ENCODE data around the gene TEX13A.
A peak's percentile ranks its signal among the peaks of the same experiment; 100 is the strongest.

TEX13A gene

GRCh38 chrX:105228602-105229001, 8.1 kb upstream of the TEX13A start:
- no peak overlapping the region for H3K4me3 ChIP-seq (replicated peaks; ENCODE audit: low read depth, low read length)
- TF ChIP-seq CTCF (IDR thresholded peaks at IDR 0.05; ENCODE audit: insufficient read depth, low read length, poor library complexity, severe bottlenecking) = no peak
- no peaks in the 10 kb centered on the region for H3K27me3 ChIP-seq (replicated peaks; ENCODE audit: control insufficient read depth, insufficient read depth, low read length)
- no peaks in the 10 kb centered on the region for H3K36me3 ChIP-seq (ENCODE audit: control insufficient read depth, insufficient read depth, low read length)
- no peak for DNase-seq (ENCODE audit: extremely low read depth, insufficient read length)

GRCh38 chrX:105226499-105226898, 6.0 kb upstream of the TEX13A start:
- no peak for DNase-seq (ENCODE audit: extremely low read depth, insufficient read length)
- no peak for TF ChIP-seq CTCF (IDR thresholded peaks at IDR 0.05; ENCODE audit: insufficient read depth, low read length, poor library complexity, severe bottlenecking)
- H3K27me3 ChIP-seq (replicated peaks; ENCODE audit: control insufficient read depth, insufficient read depth, low read length) = no peaks in the 10 kb centered on the region
- H3K4me3 ChIP-seq (replicated peaks; ENCODE audit: low read depth, low read length) = no peak overlapping the region
- H3K36me3 ChIP-seq (ENCODE audit: control insufficient read depth, insufficient read depth, low read length) = no peaks in the 10 kb centered on the region

GRCh38 chrX:105221374-105221773, 880 bp upstream of the TEX13A start:
- H3K4me3 ChIP-seq (replicated peaks; ENCODE audit: low read depth, low read length) = no peak overlapping the region
- no peak for DNase-seq (ENCODE audit: extremely low read depth, insufficient read length)
- no peak for TF ChIP-seq CTCF (IDR thresholded peaks at IDR 0.05; ENCODE audit: insufficient read depth, low read length, poor library complexity, severe bottlenecking)
- H3K27me3 ChIP-seq (replicated peaks; ENCODE audit: control insufficient read depth, insufficient read depth, low read length) = no peaks in the 10 kb centered on the region; the same call in 1 of the 2 replicates
- no peaks in the 10 kb centered on the region for H3K36me3 ChIP-seq (ENCODE audit: control insufficient read depth, insufficient read depth, low read length)

- TF ChIP-seq CTCF (IDR thresholded peaks at IDR 0.05; ENCODE audit: insufficient read depth, low read length, poor library complexity, severe bottlenecking) = no peak
- H3K27me3 ChIP-seq (replicated peaks; ENCODE audit: control insufficient read depth, insufficient read depth, low read length) = no peaks in the 10 kb centered on the region; the same call in 1 of the 2 replicates
- H3K4me3 ChIP-seq (replicated peaks; ENCODE audit: low read depth, low read length) = no peak overlapping the region
- peak; percentile 1 for DNase-seq (ENCODE audit: extremely low read depth, insufficient read length)
- H3K36me3 ChIP-seq (ENCODE audit: control insufficient read depth, insufficient read depth, low read length) = no peaks in the 10 kb centered on the region
These were observed 766 bp downstream of the TEX13A start for GRCh38 chrX:105219454-105220401.

GRCh38 chrX:105211066-105211575, 9.4 kb downstream of the TEX13A start:
- H3K36me3 ChIP-seq (ENCODE audit: control insufficient read depth, insufficient read depth, low read length) = no peaks in the 10 kb centered on the region
- no peaks in the 10 kb centered on the region for H3K27me3 ChIP-seq (replicated peaks; ENCODE audit: control insufficient read depth, insufficient read depth, low read length)
- TF ChIP-seq CTCF (IDR thresholded peaks at IDR 0.05; ENCODE audit: insufficient read depth, low read length, poor library complexity, severe bottlenecking) = no peak
- DNase-seq (ENCODE audit: extremely low read depth, insufficient read length) = no peak
- H3K4me3 ChIP-seq (replicated peaks; ENCODE audit: low read depth, low read length) = no peak overlapping the region
